Stomach (tissue), 9 donors: ENCODE results near the gene PARD3. TPM values are rescaled to one million over a fixed set of nuclear protein-coding genes. Genes with fewer than 3 reads are reported as not detected.

ENCODE experiments used
- DNase-seq, 2 donors: peaks; one replicate each; pipeline versions ENCODE4 v3.0.0 to v3.0.0-alpha.2; 2013 to 2019
- H3K27ac ChIP-seq, 5 donors: fragments of 200-600 bp in 4 of 5; sonication (generic) in 4 of 5; one replicate each; pipeline ENCODE4 v1.5.1; 2013 to 2019; ENCODE audit warnings: mild to moderate bottlenecking in 1 of 5, moderate library complexity in 1 of 5
- H3K27me3 ChIP-seq, 3 donors: fragments of 200-600 bp; sonication (generic); one replicate each; pipeline ENCODE4 v1.5.1; 2017 to 2019; ENCODE audit warnings: mixed run types in 1 of 3
- H3K36me3 ChIP-seq, 4 donors: fragments of 200-600 bp; sonication (generic); 1 replicate in 3 of 4; 2 replicates in 1 of 4; pipeline ENCODE4 v1.5.1; 2016 to 2019
- H3K4me1 ChIP-seq, 4 donors: fragments of 200-600 bp; sonication (generic); one replicate each; pipeline ENCODE4 v1.5.1; 2016 to 2019
- H3K4me3 ChIP-seq, 4 donors: fragments of 200-600 bp; sonication (generic) in 3 of 4; one replicate each; pipeline ENCODE4 v1.5.1; 2016 to 2019; ENCODE audit warnings: mild to moderate bottlenecking in 1 of 4
- H3K9me3 ChIP-seq, 4 donors: fragments of 200-600 bp; sonication (generic); one replicate each; pipeline ENCODE4 v1.5.1; 2016 to 2019
- EP300 ChIP-seq: sonication (generic); formaldehyde crosslinking; IDR thresholded peaks from one replicate; pipeline ENCODE4 v1.6.1; 2017; ENCODE audit warnings: antibody characterized with exemption
- POLR2A ChIP-seq, 4 donors: fragments of 450-650 bp; IDR thresholded peaks; one replicate each; pipeline ENCODE4 v1.6.1; 2016; ENCODE audit warnings: antibody characterized with exemption in 4 of 4, control low read depth in 2 of 4, mild to moderate bottlenecking in 1 of 4, moderate library complexity in 1 of 4
- POLR2AphosphoS5 ChIP-seq, 3 donors: sonication (generic); formaldehyde crosslinking; IDR thresholded peaks; one replicate each; pipeline ENCODE4 v1.6.1; 2016; ENCODE audit warnings: antibody characterized with exemption in 3 of 3
- WGBS, 5 donors: extraction: QIAGEN DNeasy Blood & Tissue Kit in 3 of 5; methylation state at CpG; one replicate each; pipeline versions ENCODE4 v1.1.5 to v1.1.7; 2013 to 2018; 5-methylcytosine and 5-hydroxymethylcytosine counted together
- intact Hi-C: fragments of 100-400 bp; cut with DNase I; formaldehyde crosslinking; loops from one replicate; pipeline ENCODE4 v1.15.1; 2023; ENCODE audit warnings: low total_unique reads
- polyA plus RNA-seq, 3 donors: library from polyadenylated mRNA; stranded (reverse); fragments of 200-250 nt; gene quantifications; one replicate each; pipeline ENCODE4 v1.2.3, GENCODE V29; 2013
- total RNA-seq, 5 donors: library from RNA; depleted of rRNA; stranded (reverse); fragments of >200 nt; gene quantifications; one replicate each; pipeline versions ENCODE4 v1.1.0 to v1.2.3, GENCODE V29; 2014 to 2016
- TF ChIP-seq, protein P1 (sequence below), 7 experiments: fragments of 450-650 bp in 4 of 7; fragments of 200-600 bp in 3 of 7; sonication (generic) in 3 of 7; IDR thresholded peaks; one replicate each; pipeline ENCODE4 v1.5.1; 2016 to 2019; ENCODE audit warnings: antibody characterized with exemption in 7 of 7, control low read depth in 2 of 7, mild to moderate bottlenecking in 1 of 7
- donor health status: healthy with polysubstance abuse.
- donor health status: Bipolar disorder and iron deficiency.
- donor health status: healthy.

The PARD3 gene
- total and polyA plus RNA-seq, 8 donors: 13.7 to 118 (median 31.8) TPM

- no peak for DNase-seq
- Histone ChIP-seq H3K36me3 (no peaks in the 10 kb centered on the region), H3K9me3 (no peaks in the 10 kb centered on the region), H3K27ac (peak overlapping the region in 4 of 5 donors; percentile 54 to 74 (median 71)), H3K4me3 (no peak overlapping the region), H3K4me1 (peaks cover 0 to 6% (median 0%) of the 10 kb centered on the region in 4 donors), H3K27me3 (no peaks in the 10 kb centered on the region)
- WGBS, 5 donors: 77 to 92% (median 86%) methylated on average over 3 of the region's 3 CpGs
- intact Hi-C loops: no loop called here
- TF ChIP-seq POLR2A (IDR thresholded peaks at IDR 0.05) (no peak), EP300 (no peak), POLR2AphosphoS5 (IDR thresholded peaks at IDR 0.05) (no peak)
- TF ChIP-seq, protein P1, sequence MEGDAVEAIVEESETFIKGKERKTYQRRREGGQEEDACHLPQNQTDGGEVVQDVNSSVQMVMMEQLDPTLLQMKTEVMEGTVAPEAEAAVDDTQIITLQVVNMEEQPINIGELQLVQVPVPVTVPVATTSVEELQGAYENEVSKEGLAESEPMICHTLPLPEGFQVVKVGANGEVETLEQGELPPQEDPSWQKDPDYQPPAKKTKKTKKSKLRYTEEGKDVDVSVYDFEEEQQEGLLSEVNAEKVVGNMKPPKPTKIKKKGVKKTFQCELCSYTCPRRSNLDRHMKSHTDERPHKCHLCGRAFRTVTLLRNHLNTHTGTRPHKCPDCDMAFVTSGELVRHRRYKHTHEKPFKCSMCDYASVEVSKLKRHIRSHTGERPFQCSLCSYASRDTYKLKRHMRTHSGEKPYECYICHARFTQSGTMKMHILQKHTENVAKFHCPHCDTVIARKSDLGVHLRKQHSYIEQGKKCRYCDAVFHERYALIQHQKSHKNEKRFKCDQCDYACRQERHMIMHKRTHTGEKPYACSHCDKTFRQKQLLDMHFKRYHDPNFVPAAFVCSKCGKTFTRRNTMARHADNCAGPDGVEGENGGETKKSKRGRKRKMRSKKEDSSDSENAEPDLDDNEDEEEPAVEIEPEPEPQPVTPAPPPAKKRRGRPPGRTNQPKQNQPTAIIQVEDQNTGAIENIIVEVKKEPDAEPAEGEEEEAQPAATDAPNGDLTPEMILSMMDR (IDR thresholded peaks at IDR 0.05): no peak
Measured at GRCh38 chr10:34281661-34282582, 533.2 kb downstream of the PARD3 start.

GRCh38 chr10:34280599-34281374, 534.3 kb downstream of the PARD3 start:
- 74 to 82% (median 77%) methylated on average over 11 of the region's 11 CpGs for WGBS, 5 donors
- Histone ChIP-seq H3K9me3 (no peaks in the 10 kb centered on the region), H3K27ac (peak overlapping the region; percentile 54 to 74 (median 71)), H3K36me3 (no peaks in the 10 kb centered on the region), H3K4me1 (peaks cover 0 to 6% (median 0%) of the 10 kb centered on the region in 4 donors), H3K4me3 (no peak overlapping the region), H3K27me3 (no peaks in the 10 kb centered on the region)
- TF ChIP-seq POLR2AphosphoS5 (IDR thresholded peaks at IDR 0.05) (peak in 2 of 3 donors; percentile 36 to 88), EP300 (no peak)
- DNase-seq: peak in 1 of 2 donors; percentile 16
- intact Hi-C loops: no loop called here

- no peaks in the 10 kb centered on the region for H3K4me1 ChIP-seq
- WGBS, 5 donors: 78 to 87% (median 84%) methylated on average over 2 of the region's 2 CpGs
- no peak for DNase-seq
- H3K9me3 ChIP-seq: no peaks in the 10 kb centered on the region
- H3K4me3 ChIP-seq: no peak overlapping the region
- intact Hi-C loops: no loop called here
- no peaks in the 10 kb centered on the region for H3K27me3 ChIP-seq
- no peak overlapping the region for H3K27ac ChIP-seq
- no peak for TF ChIP-seq EP300
- no peak for TF ChIP-seq POLR2AphosphoS5 (IDR thresholded peaks at IDR 0.05)
- TF ChIP-seq, protein P1 (IDR thresholded peaks at IDR 0.05): no peak
- no peak for TF ChIP-seq POLR2A (IDR thresholded peaks at IDR 0.05)
- no peaks in the 10 kb centered on the region for H3K36me3 ChIP-seq
Measured at GRCh38 chr10:34275626-34276130, 539.4 kb downstream of the PARD3 start.

DNA sequence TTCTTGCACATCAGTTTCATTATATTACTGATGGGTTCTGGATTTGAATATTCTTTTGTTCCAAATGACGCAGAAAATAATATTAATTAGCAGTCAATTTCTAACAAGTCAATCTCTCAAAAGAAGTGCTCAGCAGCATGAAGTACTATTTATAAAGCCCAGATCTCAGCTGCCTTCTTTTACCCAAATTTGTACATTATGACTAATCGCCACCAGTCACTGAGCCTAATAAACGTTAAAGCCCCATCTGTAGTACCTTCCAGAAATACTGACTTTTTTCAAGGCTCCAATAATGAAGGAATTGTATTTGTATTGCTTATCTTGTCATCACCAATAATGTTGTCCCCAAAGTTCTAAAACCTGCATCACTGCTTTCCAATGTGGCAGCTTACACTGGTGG, 540.2 kb downstream of the PARD3 start:
- no peak overlapping the region for H3K27ac ChIP-seq
- no peak overlapping the region for H3K4me3 ChIP-seq
- no peaks in the 10 kb centered on the region for H3K9me3 ChIP-seq
- 80 to 93% (median 86%) methylated on average over 3 of the region's 3 CpGs for WGBS, 5 donors
- DNase-seq: no peak
- H3K27me3 ChIP-seq: no peaks in the 10 kb centered on the region
- TF ChIP-seq POLR2A (IDR thresholded peaks at IDR 0.05): no peak
- no peaks in the 10 kb centered on the region for H3K4me1 ChIP-seq
- intact Hi-C loops: no loop called here
- H3K36me3 ChIP-seq: no peaks in the 10 kb centered on the region

- H3K27me3 ChIP-seq: no peaks in the 10 kb centered on the region
- H3K4me3 ChIP-seq: no peak overlapping the region
- TF ChIP-seq, protein P1 (IDR thresholded peaks at IDR 0.05): no peak
- no peak for TF ChIP-seq POLR2A (IDR thresholded peaks at IDR 0.05)
- no peak for TF ChIP-seq POLR2AphosphoS5 (IDR thresholded peaks at IDR 0.05)
- TF ChIP-seq EP300: no peak
- no peak overlapping the region for H3K27ac ChIP-seq
- WGBS, 5 donors: 82 to 97% (median 97%) methylated on average over 1 of the region's 1 CpG
- H3K4me1 ChIP-seq: no peaks in the 10 kb centered on the region
- no peaks in the 10 kb centered on the region for H3K9me3 ChIP-seq
- peaks cover 0 to 10% (median 2%) of the 10 kb centered on the region in 4 donors for H3K36me3 ChIP-seq
- DNase-seq: no peak
- intact Hi-C loops: no loop called here
Measured at GRCh38 chr10:34273340-34273739, 541.8 kb downstream of the PARD3 start.
